Mucosa of descending colon (tissue), 3 donors: ENCODE results near the gene MAGI1. TPM values are rescaled to one million over a fixed set of nuclear protein-coding genes. Genes with fewer than 3 reads are reported as not detected.

ENCODE experiments used
- ATAC-seq: fragments of 200-7000 bp; cut with Tn5 transposase; one replicate; pipeline ENCODE4 v1.9.1; 2020; ENCODE audit warnings: mild to moderate bottlenecking, moderate library complexity
- DNase-seq, 3 donors: peaks; one replicate each; pipeline ENCODE4 v3.0.0-alpha.2; 2020
- H3K36me3 ChIP-seq: fragments of 200-600 bp; one replicate; pipeline ENCODE4 v1.8.0; 2021; ENCODE audit warnings: low read depth, mild to moderate bottlenecking
- H3K4me1 ChIP-seq: fragments of 200-600 bp; one replicate; pipeline ENCODE4 v1.8.0; 2021; ENCODE audit warnings: low read depth, mild to moderate bottlenecking
- H3K4me3 ChIP-seq: fragments of 200-600 bp; one replicate; pipeline ENCODE4 v1.8.0; 2021; ENCODE audit warnings: mild to moderate bottlenecking
- H3K9me3 ChIP-seq: fragments of 200-600 bp; one replicate; pipeline ENCODE4 v1.8.0; 2021; ENCODE audit warnings: mild to moderate bottlenecking
- CTCF ChIP-seq: fragments of 200-600 bp; IDR thresholded peaks from one replicate; pipeline ENCODE4 v1.8.0; 2022; ENCODE audit warnings: antibody characterized with exemption, mild to moderate bottlenecking
- intact Hi-C, 2 donors: fragments of 100-400 bp; cut with DNase I in 1 of 2; cut with micrococcal nuclease in 1 of 2; formaldehyde crosslinking; loops; one replicate each; pipeline versions ENCODE4 v1.11.0 to v1.11.1; 2022; cut with DNase I, micrococcal nuclease
- total RNA-seq, 3 donors: library from RNA; stranded (reverse); fragmentation: NEBNext Ultra II Directional in 2 of 3; extraction: Animal tissue kit (Norgen Biotek cat#: 25700) in 2 of 3; gene quantifications; one replicate each; pipeline versions ENCODE4 v1.2.1 to v1.2.4, GENCODE V29; 2021 to 2023
- donor health status: DM: no; HTN: no; CAD: no; lungs with moderate emphysema.
- donor health status: DM: no; HTN: no; CAD: no.
- donor health status: DM: no; HTN: yes; CAD: no.

Gene MAGI1
- total RNA-seq, 3 donors from 2014 or later = 41.9 to 59.6 (median 45.6) TPM

- no peak for TF ChIP-seq CTCF
- H3K36me3 ChIP-seq = no peaks in the 10 kb centered on the region
- no peak for DNase-seq
- intact Hi-C loops = no loop called here
- peak; percentile 74 for ATAC-seq
- H3K9me3 ChIP-seq = no peaks in the 10 kb centered on the region
- H3K4me3 ChIP-seq = no peak overlapping the region
- no peaks in the 10 kb centered on the region for H3K4me1 ChIP-seq
Observed at GRCh38 chr3:65971293-65972252, 67.1 kb downstream of the MAGI1 start.

- intact Hi-C loops = no loop called here
- no peak for ATAC-seq
- H3K4me3 ChIP-seq = no peak overlapping the region
- DNase-seq = no peak
- TF ChIP-seq CTCF = no peak
- H3K4me1 ChIP-seq = no peaks in the 10 kb centered on the region
- H3K36me3 ChIP-seq = no peaks in the 10 kb centered on the region
- H3K9me3 ChIP-seq = no peaks in the 10 kb centered on the region
Observed at GRCh38 chr3:65968996-65969395, 69.7 kb downstream of the MAGI1 start.

GRCh38 chr3:65967451-65967850, 71.3 kb downstream of the MAGI1 start:
- DNase-seq (no peak), ATAC-seq (no peak)
- Histone ChIP-seq H3K9me3 (no peaks in the 10 kb centered on the region), H3K4me1 (no peaks in the 10 kb centered on the region), H3K36me3 (no peaks in the 10 kb centered on the region), H3K4me3 (no peak overlapping the region)
- intact Hi-C loops = no loop called here
- TF ChIP-seq CTCF = no peak

- intact Hi-C loops = no loop called here
- no peak for DNase-seq
- H3K4me1 ChIP-seq = peaks cover 3% of the 10 kb centered on the region
Observed at GRCh38 chr3:65964838-65965237, 73.9 kb downstream of the MAGI1 start.

More at GRCh38 chr3:65964838-65965237, 73.9 kb downstream of the MAGI1 start:
- Histone ChIP-seq H3K36me3 (no peaks in the 10 kb centered on the region), H3K4me3 (no peak overlapping the region), H3K9me3 (no peaks in the 10 kb centered on the region)
- no peak for ATAC-seq
- TF ChIP-seq CTCF = no peak
